Neuron (in vitro differentiated cells): ENCODE measurements around the gene NRXN2.

Experiments
- H2AFZ ChIP-seq: one replicate; pipeline ENCODE4 v1.6.1; 2013; ENCODE audit warnings: low read depth, mild to moderate bottlenecking, inconsistent platforms, low read length, moderate library complexity
- H3K27me3 ChIP-seq: one replicate; pipeline ENCODE4 v1.6.1; 2013; ENCODE audit warnings: low read length; ENCODE audit not compliant: insufficient read depth
- H3K36me3 ChIP-seq: one replicate; pipeline ENCODE4 v1.6.1; 2013; ENCODE audit warnings: low read length; ENCODE audit not compliant: insufficient read depth
- H3K4me1 ChIP-seq: one replicate; pipeline ENCODE4 v1.6.1; 2013; ENCODE audit warnings: low read length; ENCODE audit not compliant: insufficient read depth
- H3K4me3 ChIP-seq: 2 replicates; pipeline ENCODE4 v1.5.1; 2013; ENCODE audit warnings: mild to moderate bottlenecking, low read length, moderate library complexity
- H3K9me3 ChIP-seq: one replicate; pipeline ENCODE4 v1.6.1; 2013; ENCODE audit warnings: low read length

The NRXN2 gene

DNA sequence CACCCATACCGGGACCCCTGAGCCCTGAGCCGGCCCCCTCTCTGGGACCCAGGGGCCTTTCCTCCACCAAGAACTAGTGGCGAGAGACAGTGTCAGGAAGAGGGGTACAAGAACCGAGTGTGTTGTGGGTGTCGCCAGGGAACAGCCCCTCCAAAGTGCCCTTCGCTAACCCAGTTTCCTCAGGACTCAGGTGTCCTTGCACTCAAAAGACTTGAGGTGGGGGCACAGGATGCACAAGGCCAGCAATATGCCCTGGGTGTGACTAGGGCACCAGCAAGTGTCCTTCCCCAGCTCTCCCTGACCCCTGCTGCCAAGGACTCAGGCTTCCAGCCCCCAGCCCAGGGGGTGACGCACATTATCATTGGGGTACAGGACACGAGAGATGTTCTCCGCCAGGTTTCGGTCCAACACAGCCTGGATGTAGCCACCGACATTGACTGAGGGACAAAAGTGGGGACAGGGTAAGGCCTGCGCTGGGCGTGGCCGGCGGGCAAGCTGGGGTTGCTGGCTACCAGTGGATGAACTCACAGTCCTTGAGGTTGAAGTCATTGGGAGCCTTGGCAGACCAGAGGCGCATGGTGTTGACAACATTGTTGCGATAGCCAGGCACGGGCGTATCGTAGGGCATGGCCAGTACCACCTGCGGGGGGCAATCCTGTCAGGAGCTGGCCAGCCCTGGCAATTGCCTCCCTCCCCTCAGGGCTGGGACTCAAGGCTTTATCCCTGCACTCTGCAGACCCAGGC, 32.1 kb upstream of the NRXN2 start:
- Histone ChIP-seq H3K9me3 (no peaks in the 10 kb centered on the region), H3K36me3 (no peaks in the 10 kb centered on the region), H3K27me3 (no peaks in the 10 kb centered on the region), H2AFZ (no peak overlapping the region), H3K4me1 (peaks cover 12% of the 10 kb centered on the region), H3K4me3 (no peak overlapping the region)

DNA sequence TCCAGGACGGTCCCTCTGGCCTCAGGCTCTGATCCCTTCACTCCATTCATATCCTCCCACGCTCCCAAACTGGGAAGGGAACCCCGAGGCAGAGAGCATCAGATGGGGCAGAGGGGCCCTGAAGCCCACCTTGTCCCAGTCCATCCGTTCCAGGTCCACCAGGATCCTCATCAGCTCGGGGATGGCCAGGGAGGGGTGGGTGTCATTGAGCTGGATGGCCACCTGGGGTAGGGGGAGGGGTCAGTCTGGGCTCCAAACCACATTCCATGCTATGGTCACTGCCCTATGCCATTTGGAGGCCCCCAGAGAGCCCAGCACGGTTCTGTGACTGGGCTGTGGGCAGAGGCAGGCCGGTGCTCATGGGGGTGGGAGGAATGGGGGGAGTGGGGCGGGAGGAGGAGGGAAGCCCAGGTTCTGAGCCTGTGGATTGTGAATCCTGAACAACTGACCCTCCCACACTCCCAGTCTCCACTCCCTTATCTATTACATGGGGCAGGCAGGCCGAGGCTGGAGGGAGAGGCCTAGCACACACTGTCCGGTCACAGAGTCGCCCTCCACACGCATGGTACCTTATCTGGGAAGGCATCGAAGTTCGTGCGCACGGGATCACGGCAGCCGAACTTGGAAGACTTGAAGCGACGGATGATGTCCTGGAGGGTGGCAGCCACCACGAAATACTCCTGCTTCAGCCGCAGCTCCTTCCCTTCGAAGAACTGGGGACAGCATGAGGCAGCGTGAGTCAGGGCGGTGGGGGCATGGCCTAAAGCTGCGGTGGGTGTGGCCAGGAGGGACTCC, 31.3 kb upstream of the NRXN2 start:
- Histone ChIP-seq H3K4me3 (no peak overlapping the region), H3K36me3 (no peaks in the 10 kb centered on the region), H2AFZ (no peak overlapping the region), H3K27me3 (no peaks in the 10 kb centered on the region), H3K4me1 (peaks cover 5% of the 10 kb centered on the region), H3K9me3 (no peaks in the 10 kb centered on the region)

GRCh38 chr11:64753380-64754123, 30.6 kb upstream of the NRXN2 start:
- H3K4me1 ChIP-seq, result no peaks in the 10 kb centered on the region
- H3K4me3 ChIP-seq, result no peak overlapping the region
- no peaks in the 10 kb centered on the region for H3K9me3 ChIP-seq
- H3K27me3 ChIP-seq, result no peaks in the 10 kb centered on the region
- H2AFZ ChIP-seq, result no peak overlapping the region
- no peaks in the 10 kb centered on the region for H3K36me3 ChIP-seq

DNA sequence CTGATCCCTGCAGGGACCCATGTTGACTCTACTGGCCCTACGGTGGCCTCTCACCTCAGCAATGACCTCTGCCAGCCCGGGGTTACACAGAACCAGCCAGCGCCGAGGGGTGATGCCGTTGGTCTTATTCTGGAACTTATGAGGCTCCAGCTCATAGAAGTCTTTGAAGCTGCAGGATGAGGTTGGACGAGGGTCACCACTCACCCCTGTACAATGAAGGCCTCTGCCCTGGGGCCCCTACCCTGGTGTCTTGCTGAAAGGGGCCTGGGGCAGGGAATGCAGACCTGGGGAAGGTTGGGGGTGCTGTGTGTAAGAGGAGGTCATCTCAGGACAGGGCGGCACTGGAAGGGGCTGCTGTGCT, 30.0 kb upstream of the NRXN2 start:
- H3K36me3 ChIP-seq, result no peaks in the 10 kb centered on the region
- H3K27me3 ChIP-seq, result no peaks in the 10 kb centered on the region
- no peak overlapping the region for H3K4me3 ChIP-seq
- no peaks in the 10 kb centered on the region for H3K4me1 ChIP-seq
- no peak overlapping the region for H2AFZ ChIP-seq
- H3K9me3 ChIP-seq, result no peaks in the 10 kb centered on the region

DNA sequence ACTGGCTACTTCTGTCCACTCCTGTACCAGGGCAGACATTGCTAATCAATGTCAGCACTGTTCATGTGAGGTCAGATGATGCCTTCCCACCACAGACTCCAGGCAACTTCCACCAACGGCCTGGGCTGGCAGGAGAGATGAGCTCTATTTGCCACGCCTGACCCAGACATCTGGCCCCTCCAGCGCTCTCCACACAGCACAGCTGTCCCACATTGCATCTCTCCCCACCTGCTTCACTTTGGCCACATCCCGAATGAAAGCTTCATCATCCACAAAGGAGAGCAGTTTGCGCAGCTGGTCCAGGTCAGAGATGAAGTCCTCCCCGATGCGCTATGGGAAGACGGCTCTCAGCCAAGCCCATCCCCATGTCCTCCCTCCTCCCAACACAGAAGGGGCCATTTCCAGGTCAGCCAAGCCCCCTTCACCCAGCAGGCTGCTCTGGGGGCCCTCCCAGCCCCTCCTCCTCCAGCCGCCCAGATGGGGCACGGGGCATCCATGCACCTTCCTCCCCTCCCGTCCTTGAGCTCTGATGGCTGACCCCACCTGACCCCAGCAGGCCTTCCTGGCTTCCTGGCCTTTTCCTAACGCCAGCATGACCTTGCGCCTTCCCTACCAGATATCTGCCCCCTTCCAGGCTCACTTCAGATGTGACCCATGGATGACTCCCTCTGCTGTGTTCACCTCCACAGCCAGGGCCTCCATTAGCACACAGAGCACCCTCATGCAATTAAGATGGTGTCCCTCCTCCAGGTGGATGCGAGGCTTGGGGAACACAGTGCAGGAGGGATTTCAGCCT, 29.4 kb upstream of the NRXN2 start:
- Histone ChIP-seq H3K4me3 (no peak overlapping the region), H3K4me1 (no peaks in the 10 kb centered on the region), H2AFZ (no peak overlapping the region), H3K36me3 (no peaks in the 10 kb centered on the region), H3K9me3 (no peaks in the 10 kb centered on the region), H3K27me3 (no peaks in the 10 kb centered on the region)

- Histone ChIP-seq H3K9me3 (no peaks in the 10 kb centered on the region), H3K4me3 (no peak overlapping the region), H3K36me3 (no peaks in the 10 kb centered on the region)
Observed at GRCh38 chr11:64751580-64751979, 28.6 kb upstream of the NRXN2 start.

GRCh38 chr11:64751136-64751535, 28.1 kb upstream of the NRXN2 start:
- Histone ChIP-seq H2AFZ (no peak overlapping the region), H3K4me3 (no peak overlapping the region), H3K27me3 (peaks cover 3% of the 10 kb centered on the region), H3K9me3 (no peaks in the 10 kb centered on the region), H3K36me3 (no peaks in the 10 kb centered on the region), H3K4me1 (no peaks in the 10 kb centered on the region)

More at GRCh38 chr11:64751580-64751979, 28.6 kb upstream of the NRXN2 start:
- Histone ChIP-seq H3K4me1 (no peaks in the 10 kb centered on the region), H2AFZ (no peak overlapping the region), H3K27me3 (no peaks in the 10 kb centered on the region)

- Histone ChIP-seq H3K9me3 (no peaks in the 10 kb centered on the region), H2AFZ (no peak overlapping the region), H3K4me1 (peaks cover 4% of the 10 kb centered on the region), H3K27me3 (peaks cover 7% of the 10 kb centered on the region), H3K36me3 (no peaks in the 10 kb centered on the region), H3K4me3 (no peak overlapping the region)
Observed at GRCh38 chr11:64750361-64751054, 27.5 kb upstream of the NRXN2 start.

- H3K4me1 ChIP-seq, result peaks cover 14% of the 10 kb centered on the region
- no peak overlapping the region for H3K4me3 ChIP-seq
- H3K9me3 ChIP-seq, result no peaks in the 10 kb centered on the region
- no peaks in the 10 kb centered on the region for H3K36me3 ChIP-seq
- H3K27me3 ChIP-seq, result peaks cover 23% of the 10 kb centered on the region
- H2AFZ ChIP-seq, result no peak overlapping the region
Observed at GRCh38 chr11:64747961-64748665, 25.1 kb upstream of the NRXN2 start.

DNA sequence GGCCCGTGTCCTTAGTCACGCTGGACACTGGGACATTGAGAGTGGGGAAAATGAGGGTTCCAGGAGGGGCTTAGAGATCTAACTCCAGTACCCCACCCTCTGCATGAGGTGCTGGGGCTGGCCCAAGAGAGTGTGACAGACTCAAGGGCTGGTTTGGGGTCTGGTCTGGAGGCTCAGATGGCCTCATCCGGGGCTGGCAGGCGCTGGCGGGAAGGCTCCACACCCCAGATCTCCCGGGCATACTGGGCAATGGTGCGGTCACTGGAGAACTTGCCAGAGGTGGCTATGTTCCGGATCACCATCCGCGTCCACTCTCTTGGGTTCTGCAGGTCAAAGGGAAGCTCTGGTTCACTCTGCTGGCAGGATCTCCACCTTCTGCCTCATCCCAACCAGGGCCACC, 23.5 kb upstream of the NRXN2 start:
- Histone ChIP-seq H3K4me3 (no peak overlapping the region), H3K36me3 (no peaks in the 10 kb centered on the region), H3K4me1 (peaks cover 19% of the 10 kb centered on the region), H2AFZ (no peak overlapping the region), H3K27me3 (peaks cover 39% of the 10 kb centered on the region), H3K9me3 (no peaks in the 10 kb centered on the region)

GRCh38 chr11:64745521-64746328, 22.7 kb upstream of the NRXN2 start:
- no peaks in the 10 kb centered on the region for H3K9me3 ChIP-seq
- H2AFZ ChIP-seq, result no peak overlapping the region
- H3K4me1 ChIP-seq, result peaks cover 19% of the 10 kb centered on the region
- peak overlapping the region; percentile 36 for H3K4me3 ChIP-seq
- H3K36me3 ChIP-seq, result no peaks in the 10 kb centered on the region
- peaks cover 47% of the 10 kb centered on the region for H3K27me3 ChIP-seq
